ENCODE data around the gene SPTBN1. TPM values are rescaled to one million over a fixed set of nuclear protein-coding genes. Genes with fewer than 3 reads are reported as not detected.

SPTBN1 gene
- polyA plus RNA-seq, 1 donor = 262 TPM

DNA sequence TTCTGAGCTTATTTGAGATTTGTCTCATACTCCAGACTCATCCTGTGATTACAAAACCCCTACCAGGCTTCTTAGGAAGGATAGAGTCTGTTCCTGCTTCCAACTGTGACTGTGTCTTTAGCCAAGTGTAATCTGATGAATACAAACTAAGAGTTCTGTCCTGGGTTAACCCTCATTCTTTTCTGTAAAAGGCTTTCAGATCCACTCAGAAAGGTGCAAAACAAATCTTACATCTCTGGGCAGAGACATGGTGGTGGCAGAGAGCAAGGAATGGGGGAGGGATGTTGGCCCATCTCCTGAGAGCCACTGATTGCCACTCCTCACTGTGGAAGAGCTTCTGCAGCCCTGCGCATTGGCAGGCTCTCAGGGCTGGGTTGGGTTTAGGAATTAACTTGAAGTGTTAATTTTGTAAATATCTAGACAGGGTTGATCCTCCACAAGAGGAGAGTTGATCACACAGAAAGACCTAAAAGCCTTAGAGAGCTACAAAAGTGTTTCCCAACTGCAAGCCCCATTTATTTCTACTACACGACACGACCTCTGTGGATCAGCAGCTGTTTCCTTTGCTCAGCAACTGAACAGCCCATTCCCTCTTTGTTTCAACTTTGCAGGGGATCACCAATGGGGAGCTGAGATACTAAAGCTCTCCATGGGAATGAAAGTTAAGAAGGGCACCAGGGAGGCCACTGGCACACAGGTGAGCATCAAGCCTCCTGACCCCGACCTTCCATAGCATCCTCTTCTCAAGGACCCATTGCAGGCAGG is 23.7 kb upstream of the SPTBN1 start:
- DNase-seq = no peak

DNA sequence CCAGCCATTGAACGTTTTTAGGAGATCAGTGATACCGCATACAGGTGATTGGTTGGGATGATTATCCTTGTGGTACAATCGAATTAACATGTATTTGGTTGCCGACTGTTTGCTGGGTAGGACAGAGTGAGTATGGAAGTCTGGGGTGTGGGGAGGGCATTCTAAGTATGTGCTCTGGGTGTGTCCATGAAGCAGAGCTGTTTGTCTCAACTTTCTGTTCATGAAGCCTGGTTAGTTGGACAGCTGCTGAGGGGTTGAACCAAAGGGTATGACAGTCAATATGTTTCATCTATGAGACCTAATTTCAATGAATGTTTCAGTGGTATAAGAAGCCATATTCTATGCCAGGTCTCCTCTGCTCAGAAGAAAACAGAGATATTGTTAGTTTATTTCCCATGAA is 21.9 kb upstream of the SPTBN1 start:
- no peak for DNase-seq

DNA sequence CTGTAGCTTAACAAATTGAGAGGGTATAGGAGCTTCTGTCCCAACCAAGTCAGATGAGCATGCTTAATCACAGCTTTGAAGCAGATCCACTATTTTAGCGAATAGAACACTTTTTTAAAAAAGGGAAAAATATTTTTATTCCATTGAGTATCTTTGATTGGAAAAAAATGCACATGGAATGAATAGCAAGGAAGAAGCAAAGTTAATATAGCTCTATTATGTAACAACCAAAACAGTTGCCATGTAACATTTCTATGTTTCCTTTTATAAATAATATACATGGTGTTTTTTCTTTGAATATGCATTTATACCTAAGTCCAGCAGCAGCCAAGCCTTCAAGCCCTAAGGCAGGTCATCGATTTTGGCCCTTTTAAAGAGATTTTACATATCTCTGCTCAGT is 21.4 kb upstream of the SPTBN1 start:
- no peak for DNase-seq

DNA sequence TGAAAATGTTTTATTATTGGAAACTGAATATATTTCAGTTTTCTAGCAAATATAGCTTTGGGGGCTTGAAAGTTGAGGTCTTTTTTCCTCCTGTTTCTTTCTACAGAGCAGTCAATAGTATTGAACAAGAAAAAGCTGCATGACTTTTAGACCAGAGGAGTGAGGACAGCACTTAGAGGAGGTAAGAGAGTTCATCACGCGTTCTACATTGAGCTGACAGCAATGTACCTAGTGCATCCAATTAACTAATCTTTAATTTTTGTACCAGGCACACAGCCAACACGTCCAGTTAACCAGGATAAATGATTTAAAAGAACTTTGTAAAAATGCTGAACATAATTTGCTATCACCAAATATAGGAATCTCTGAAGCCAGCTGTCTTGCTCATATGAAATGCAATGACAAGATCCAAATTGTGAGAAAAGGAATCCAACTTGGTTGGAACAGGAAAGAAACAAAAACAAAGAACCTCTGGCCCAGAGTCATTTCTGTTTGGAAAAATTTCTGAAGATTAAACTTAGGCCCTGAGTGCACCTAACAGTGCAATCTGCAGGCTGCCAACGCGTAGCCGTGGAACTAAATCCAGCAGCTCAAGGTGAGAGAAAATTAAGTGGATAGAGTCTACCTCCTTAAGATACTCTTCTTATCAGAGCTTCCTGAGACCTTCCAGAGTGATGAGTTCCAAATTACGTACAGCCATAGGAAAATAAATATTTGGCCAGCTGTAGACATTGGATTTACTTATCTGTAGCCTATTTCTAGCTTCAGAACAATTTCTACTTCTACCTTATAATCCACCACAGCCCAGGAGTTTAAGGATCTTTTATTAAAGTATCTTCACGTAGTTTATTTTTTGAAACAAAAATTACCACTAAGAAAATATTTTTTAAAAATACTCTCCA is 20.6 kb upstream of the SPTBN1 start:
- no peak for DNase-seq

DNA sequence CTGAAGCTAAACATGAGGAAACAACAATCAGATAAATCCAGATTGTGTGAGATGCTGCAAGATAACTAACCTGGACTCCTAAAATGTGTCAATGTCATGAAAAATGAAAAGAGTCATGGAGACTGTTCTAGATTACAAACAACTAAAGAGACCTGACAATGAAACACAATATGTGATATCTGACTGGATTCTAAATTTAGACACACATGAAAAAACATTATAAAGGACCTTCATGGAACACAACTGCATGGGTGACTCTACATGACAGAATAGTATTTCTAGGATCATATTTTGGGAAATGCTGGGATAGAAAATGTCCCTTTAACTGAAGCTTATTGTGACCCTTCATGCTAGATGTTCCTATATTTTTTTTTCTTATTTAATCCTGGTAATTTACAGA is 18.5 kb upstream of the SPTBN1 start:
- no peak for DNase-seq

DNA sequence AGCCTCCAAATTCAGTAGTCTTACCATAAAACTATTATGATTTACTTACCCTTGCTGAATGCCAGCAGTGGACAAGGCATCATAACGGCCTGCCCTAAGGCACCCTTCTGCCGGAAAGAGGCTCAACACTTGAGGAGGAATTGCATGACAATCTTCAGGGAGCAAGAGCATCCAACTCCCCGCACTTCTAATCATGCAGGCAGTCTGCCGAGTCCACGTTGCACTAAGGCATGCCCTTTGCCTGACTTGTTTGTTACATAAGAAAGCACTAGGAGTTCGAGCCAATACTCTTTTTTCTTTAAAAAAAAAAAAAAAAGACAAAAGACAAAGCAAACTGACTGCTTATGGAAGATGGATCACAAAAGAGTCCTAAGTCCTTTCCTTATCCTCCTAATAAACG is 17.9 kb upstream of the SPTBN1 start:
- DNase-seq = no peak

DNA sequence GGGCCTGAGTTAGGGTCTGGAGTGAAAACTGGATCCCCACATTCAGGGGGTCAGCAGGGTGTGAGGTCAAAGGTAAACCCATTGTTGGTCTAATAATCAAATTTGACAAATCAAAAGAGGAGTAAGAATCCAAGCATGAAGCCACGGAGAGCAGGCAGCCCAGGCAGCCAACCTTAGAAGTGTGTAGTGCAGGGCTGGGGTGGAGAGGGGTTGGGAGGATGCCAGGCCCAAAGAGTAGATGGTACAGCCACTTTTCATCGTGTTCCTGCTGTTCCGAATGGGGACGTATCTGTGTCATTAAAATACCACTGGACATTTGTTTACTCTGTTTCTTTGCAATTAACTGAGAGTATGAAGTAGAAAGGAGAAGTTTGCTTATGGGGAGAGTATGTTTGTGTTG is 16.5 kb upstream of the SPTBN1 start:
- no peak for DNase-seq

DNA sequence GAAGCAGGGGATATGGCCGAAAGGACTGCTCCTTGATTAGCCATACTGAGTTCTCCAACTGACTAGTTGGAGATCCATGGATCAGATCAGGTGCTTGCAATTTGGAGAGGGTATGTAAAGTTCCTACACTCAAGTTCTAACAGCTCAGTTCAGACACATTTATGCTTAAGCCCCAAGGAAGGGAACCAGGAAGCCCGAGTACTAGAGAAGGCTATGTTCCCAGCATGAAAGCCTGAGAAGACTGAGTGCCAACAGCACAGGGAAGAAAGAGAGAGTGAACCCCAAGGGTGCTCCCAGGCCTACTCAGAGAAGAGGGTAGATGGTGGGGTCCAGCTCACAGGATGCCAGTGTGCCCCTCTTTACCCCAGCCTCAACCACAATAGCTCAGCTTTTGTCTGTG is 16.1 kb upstream of the SPTBN1 start:
- DNase-seq = no peak

DNA sequence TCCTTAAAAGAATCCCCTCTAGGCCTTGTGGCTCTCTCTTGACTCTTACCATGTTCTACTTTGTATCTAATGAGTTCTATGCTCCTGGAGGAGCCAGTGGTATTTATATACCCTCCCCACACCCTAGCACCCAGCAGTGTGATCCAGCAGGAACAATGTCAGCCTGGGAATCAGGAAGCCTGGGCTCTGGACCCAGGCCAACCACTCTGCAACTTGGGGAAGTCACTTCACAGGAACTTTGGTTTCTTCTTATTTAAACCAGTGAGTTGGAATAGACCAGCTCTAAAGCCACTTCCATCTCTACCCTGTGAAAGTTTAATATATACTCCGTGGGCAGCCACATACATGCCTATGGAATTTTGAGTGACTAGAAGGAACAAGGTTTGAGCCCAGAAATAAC is 11.6 kb upstream of the SPTBN1 start:
- DNase-seq = no peak

DNA sequence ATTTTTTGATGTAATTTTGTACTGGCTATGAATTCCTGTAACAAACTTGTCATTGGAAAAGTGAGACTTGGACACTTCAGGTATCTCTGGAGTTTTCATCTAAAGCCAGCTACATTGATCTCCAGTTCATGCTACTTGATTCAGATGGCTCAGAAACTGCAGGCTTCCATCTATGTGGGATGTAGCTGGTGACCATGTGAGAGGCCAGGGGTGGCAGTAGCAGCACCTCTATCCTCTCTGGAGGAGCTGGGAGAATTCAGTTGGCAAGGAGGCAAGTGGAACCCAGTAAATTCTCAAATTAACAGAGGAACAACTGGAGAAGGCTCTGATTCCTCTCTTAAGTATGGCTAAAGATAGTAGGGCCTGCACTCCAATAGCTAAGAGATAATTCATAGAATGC is 10.0 kb upstream of the SPTBN1 start:
- DNase-seq = no peak

DNA sequence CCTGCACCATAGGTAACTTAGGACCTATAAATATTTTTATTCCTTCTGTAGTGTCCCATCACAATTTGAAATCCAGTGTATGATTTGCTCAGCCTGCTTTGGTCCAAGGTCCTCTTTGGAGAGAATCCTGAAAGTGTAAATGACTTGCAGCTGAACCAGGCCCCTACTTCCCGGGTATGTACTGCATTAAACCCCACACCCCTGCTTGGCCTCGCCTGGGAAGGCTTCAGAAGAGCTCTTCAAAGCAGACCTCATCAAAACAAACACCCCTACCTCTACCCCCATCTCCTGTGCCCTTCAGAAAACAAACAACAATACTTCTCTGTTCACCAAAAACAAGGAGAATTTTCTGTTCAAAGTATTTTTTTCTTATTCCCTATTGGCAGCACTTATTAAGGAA is 9.5 kb upstream of the SPTBN1 start:
- no peak for DNase-seq

DNA sequence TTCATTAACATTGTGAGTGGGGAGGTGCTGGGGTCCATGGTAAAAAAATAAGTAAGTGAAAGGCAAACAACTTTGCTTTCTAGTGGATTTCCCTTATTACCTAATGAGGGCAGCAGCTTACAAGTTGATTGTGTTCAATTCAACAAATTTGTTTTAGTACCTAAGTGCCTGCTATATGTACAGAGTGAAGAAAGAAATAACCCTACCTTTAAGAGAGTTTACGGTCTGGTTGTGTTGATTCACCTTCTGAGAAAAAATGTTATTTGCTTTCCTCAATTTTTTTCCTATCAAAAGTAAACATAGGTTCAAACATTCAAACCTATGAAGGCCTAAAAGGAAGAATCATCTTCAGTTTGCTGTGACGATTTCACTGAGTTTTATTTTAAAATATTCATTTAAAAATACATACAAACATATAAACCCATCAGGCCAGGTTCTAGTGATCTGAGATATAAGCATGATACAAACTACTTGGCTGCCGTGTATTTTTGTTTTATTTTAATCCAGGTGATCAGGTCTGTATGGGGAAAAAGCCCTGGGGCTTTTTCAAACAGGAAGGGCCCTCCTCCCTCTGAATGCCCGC is 1.5 kb upstream of the SPTBN1 start:
- no peak for DNase-seq

DNA sequence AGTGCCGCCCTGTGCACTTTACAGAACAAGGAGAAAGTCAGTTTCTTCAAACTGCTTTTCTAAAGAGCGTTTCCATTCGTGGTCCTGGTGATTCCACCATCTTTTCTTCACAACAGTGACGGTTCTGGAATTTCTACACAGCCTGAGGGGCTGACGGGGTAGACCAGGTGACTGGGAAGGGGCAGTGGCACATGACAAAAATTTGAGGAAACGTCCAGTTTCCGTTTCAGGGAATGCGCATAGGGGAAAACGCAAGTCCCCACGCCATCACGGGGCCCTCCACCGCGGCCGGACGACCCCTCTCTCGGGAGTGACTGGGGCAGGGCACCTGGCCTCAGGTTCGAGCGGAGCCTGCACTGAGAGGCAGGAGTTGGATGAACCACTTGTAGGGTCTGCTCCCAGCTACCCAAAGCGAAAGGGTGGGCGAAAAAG is 980 bp upstream of the SPTBN1 start:
- peak; percentile 46 for DNase-seq

DNA sequence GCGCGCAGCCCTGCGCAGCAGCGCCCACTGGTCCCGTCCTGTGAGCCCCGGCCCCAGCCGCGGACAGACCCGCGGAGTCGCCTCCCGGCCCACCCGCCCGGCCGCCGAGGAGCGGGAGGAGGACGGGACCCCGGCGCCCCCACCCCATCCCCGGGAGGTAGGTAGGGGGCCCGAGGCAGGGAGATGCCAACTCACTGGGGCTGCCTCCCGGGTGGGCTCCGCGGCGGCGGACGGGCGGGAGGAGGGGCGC is 160 bp downstream of the SPTBN1 start:
- peak; percentile 29 for DNase-seq

DNA sequence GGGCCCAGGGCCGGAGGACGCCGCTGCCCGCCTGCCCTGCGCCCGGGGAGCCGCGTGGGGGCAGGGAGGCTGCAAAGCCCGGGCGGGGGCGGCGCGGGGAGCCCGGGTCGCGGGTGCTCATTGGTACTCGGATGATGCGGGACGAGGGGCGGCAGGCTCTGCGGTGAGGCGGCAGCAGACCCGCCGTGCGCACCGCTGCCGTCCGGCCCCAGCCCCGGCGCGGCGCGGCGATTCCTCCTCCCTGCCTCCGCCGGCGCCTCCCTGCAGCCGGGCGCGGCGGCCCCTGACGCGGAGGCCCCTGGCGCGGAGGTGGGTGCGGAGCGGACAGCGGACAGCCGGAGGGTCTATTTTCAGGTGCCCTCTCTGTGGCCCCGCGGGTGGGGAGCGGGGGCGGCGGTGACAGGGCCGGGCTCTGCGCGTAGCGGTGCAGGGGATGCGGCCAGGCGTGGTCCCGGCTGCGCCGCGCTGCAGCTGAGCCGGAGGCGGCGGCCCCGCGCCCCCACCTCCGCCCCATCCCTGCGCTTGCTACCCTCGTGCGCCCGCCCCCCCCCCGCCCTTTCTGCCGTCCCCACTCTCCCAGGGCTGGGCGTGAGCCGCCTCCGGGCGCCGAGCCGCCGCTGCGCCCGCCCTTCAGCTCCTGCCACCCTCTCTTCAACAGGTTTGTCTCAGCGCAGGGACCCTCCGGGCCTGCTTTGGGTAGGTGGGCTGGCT is 640 bp downstream of the SPTBN1 start:
- peak; percentile 26 for DNase-seq

DNA sequence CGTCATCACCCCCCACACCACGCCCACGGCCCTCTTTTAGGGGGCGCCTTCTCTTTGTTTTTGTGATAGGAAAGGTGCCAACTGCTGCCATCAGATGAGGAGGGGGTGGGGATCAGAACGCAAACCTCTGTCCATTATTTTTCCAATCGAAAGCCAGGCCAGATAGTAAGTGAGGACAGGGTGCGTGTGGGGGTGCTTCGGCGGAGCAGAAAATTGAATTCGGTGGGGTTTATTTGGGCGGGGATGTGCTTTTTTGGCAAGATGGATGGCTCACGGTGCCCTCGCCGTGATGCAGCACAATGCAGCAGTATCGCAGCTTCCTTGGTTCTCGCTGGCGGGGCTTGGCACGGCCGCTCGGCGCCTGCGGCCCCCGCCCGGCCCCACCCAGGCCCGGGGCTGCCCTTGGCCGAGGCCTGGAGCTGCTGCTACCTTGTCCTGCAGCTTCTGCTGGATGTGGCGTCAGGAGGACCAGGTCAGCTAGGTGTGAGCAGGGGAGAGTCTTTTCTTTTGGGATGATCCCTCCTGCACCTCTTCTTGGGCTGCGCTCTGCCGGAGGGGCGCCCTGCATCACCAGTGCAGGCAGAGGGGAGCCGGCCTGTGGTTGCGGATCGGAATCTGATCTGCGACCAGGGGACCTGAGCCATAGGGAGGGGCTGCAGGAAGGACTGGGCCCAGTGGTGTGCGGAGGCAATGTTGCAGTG is 1.3 kb downstream of the SPTBN1 start:
- DNase-seq = peak; percentile 31

DNA sequence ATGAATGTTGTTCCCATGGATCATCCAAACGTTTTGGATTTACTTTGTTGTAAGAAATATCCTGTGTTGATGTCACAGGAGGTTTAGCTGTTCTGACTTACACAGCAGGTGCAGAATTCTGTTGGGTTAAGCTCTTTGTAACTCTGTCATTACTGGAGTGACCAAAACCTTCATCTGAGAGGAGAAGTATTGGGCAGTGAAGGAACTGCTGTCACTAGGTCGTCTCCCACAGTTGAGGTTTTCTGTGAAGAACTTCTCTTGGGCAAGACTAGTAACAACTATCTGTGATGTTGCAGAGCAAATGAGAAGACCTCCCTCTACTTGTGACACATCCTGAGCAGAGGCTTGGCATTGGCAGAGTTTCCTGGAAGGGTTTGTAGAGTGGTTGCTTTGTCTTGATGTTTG is 2.9 kb downstream of the SPTBN1 start:
- DNase-seq = no peak

DNA sequence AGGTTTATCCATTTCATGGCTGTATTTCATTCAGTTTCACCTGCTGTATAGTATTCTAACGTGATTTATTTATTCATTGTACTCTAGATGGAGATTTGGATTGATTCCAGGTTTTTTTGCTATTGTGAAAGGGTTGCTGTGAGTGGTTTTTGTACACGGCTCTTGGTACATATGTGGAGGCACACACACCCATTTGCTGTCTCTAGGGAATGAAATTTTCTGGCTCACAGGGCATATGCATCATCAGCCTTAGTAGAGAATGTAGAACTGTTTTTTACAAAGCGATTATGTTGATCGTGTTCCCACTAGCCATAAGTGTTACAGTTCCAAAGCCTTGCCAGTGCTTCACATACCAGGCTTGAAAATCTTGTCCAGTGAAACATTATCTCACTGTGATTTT is 5.1 kb downstream of the SPTBN1 start:
- DNase-seq = no peak

DNA sequence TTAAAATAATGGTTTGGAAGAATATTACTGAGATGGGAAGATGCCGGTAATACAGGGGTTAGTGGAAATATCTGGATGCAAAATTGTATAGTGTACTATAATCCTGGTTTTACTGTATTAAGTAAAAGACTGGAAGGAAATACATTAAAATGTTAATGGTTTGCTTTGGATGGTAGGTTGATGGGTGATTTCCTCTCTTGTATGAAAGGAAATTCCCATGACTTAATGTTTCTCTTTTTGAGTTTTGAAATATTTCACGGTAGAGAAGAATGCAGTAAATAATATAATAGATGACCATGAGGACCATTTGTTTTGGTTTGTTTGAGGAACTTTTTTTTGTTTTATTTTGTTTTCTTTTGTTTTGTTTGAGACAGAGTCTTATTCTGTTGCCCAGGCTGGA is 8.2 kb downstream of the SPTBN1 start:
- DNase-seq = no peak

DNA sequence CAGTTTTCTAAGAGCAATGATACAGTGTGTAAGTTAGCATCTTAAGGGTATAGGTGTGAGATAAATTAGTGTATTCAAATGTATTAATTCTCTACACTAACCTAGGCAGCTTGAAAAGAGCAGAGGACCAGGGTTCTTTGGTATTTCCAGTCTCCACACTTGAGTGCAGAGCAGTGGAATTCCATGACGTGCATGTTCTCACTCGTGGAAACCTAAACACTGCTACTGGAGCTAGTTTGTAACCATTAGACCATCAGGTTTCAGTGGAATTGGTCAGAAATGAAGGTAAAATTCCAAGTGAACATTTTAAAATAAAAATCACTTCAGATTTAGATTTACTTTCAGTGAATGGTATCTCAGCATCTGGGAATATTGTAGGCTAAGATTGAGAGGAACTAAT is 9.0 kb downstream of the SPTBN1 start:
- DNase-seq = no peak

DNA sequence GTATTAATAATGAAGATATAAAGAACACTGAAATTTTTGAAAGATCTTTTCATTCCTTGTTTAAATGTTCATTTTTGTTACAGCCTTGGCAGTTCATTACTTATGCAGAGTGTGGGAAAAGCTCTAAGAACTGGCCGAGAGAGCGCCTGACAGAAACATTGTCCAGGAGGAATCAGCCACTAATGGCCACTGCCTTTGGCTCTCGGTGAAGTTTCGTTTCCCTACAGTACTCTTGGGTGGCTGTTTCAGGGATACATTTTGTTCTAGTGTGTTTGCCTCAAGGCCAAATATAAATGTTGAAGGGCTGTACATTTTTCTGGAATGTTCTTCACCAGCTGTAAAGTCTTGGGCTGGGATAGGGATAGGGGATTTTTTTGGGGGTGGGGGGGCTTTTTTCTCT is 10.7 kb downstream of the SPTBN1 start:
- DNase-seq = no peak

DNA sequence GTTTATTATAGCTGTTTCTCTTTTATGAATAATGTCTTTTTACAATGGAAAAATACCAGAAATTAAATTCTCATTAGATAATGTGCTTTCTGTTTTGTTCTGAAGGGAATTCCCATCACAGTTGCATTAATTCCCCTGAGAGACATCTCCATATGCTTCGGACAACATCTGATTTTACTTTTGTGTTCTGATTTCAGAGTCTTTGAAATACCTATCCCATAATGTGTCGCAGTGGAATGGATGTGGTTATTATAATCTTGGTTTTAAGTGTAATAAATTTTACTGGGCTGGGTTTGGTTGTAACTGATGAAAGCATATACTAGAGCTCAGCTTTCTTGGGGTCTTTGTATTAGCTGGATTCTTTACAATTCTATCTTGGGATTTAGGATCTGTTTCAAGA is 12.5 kb downstream of the SPTBN1 start:
- no peak for DNase-seq
